HUES64 (cell line): ENCODE data around the gene C18orf32.
"Not testable (repeated sequence)": the region's sequence is repeated elsewhere in the genome, so short reads cannot be mapped to it uniquely, and the experiment has no call there.

Source experiments
- H3K27ac ChIP-seq: 2 replicates; pipeline ENCODE4 v1.7.0; 2013; ENCODE audit warnings: low read depth, low read length, inconsistent platforms
- H3K27me3 ChIP-seq: 2 replicates; pipeline ENCODE4 v1.6.1; 2013; ENCODE audit warnings: mild to moderate bottlenecking, low read length; ENCODE audit not compliant: insufficient read depth
- H3K36me3 ChIP-seq: 2 replicates; pipeline ENCODE4 v1.6.1; 2013; ENCODE audit warnings: mild to moderate bottlenecking, low read length; ENCODE audit not compliant: insufficient read depth
- H3K4me1 ChIP-seq: 2 replicates; pipeline ENCODE4 v1.6.1; 2013; ENCODE audit warnings: mild to moderate bottlenecking, low read length, moderate library complexity; ENCODE audit not compliant: insufficient read depth
- H3K4me3 ChIP-seq: 2 replicates; pipeline ENCODE4 v1.5.1; 2013; ENCODE audit warnings: mild to moderate bottlenecking, low read length, moderate library complexity
- H3K9ac ChIP-seq: 2 replicates; pipeline ENCODE4 v1.6.1; 2013; ENCODE audit warnings: mild to moderate bottlenecking, low read depth, low read length
- H3K9me3 ChIP-seq: 2 replicates; pipeline ENCODE4 v1.6.1; 2013; ENCODE audit warnings: low read depth, low read length; ENCODE audit not compliant: insufficient read depth
- WGBS: fragments of 150-250, 120-280 bp; methylation state at CpG from one replicate; pipeline ENCODE4 v1.1.7; 2013; ENCODE audit warnings: missing lambda C conversion rate; 5-methylcytosine and 5-hydroxymethylcytosine counted together

C18orf32 gene

DNA sequence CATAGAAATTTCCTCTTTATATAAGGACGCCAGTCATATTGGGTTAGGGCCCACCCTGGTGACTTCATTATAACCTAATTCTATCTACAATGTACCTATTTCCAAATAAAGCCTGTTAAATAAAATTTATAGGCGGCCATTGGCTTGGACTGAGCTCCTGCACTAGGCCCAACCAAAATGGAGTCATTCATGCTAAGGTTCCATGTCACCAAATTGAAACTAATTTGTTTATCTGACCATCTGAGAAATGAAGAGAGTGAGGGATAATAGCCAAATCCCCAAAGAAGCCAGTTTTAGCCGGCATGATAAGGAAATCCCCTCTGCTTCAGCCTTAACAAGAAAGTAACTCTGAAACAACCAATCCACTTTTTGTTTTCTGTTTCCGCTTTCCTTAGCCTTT is 19.4 kb downstream of the C18orf32 start:
- peaks cover 13% of the 10 kb centered on the region for H3K4me1 ChIP-seq
- no peak overlapping the region for H3K9ac ChIP-seq
- no peak overlapping the region for H3K4me3 ChIP-seq
- no peaks in the 10 kb centered on the region for H3K9me3 ChIP-seq
- WGBS: 95% methylated on average over 4 of the region's 4 CpGs
- no peaks in the 10 kb centered on the region for H3K27me3 ChIP-seq
- H3K27ac ChIP-seq: no peak overlapping the region
- no peaks in the 10 kb centered on the region for H3K36me3 ChIP-seq

DNA sequence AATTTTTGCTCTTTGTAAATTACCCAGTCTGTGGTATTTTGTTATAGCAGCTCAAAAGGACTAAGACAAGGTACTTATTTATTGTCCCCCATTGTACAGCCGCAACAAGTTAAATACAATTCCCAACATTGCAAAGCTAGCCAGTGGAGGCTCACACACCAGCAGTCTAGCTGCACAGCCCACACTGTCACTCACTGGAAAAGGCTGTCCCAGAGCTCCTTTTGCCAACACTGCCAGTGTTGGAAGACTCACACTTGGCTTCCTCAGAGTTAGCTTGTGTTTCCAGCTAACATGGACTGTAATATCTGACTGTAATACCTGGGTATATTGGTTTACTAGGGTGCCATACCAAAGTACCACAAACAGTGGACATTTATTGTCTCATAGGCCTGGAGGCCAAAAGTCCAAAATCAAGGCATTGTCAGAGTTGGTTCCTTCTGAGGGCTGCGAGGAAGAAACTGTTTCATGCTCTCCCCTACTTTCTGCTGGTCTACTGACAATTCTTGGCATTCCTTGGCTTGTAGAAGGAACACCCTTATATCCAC is 19.9 kb downstream of the C18orf32 start:
- 97% methylated on average over 2 of the region's 2 CpGs for WGBS
- no peak overlapping the region for H3K9ac ChIP-seq
- H3K9me3 ChIP-seq: no peaks in the 10 kb centered on the region
- no peaks in the 10 kb centered on the region for H3K36me3 ChIP-seq
- H3K4me1 ChIP-seq: peaks cover 13% of the 10 kb centered on the region
- no peak overlapping the region for H3K27ac ChIP-seq
- no peak overlapping the region for H3K4me3 ChIP-seq
- H3K27me3 ChIP-seq: no peaks in the 10 kb centered on the region

- Histone ChIP-seq H3K9me3 (no peaks in the 10 kb centered on the region), H3K9ac (no peak overlapping the region), H3K4me3 (peak overlapping the region; percentile 14; the same call in 1 of the 2 replicates), H3K36me3 (no peaks in the 10 kb centered on the region), H3K27me3 (peaks cover 6% of the 10 kb centered on the region; the same call in 1 of the 2 replicates), H3K4me1 (peaks cover 13% of the 10 kb centered on the region), H3K27ac (peak overlapping the region; percentile 71; the same call in 1 of the 2 replicates)
- 36% methylated on average over 8 of the region's 8 CpGs for WGBS
These were observed 22.1 kb downstream of the C18orf32 start for GRCh38 chr18:49464718-49465598.

GRCh38 chr18:49461602-49461977 is 25.4 kb downstream of the C18orf32 start:
- Histone ChIP-seq H3K27ac (no peak overlapping the region), H3K4me1 (peaks cover 13% of the 10 kb centered on the region)

GRCh38 chr18:49460976-49461601 is 25.9 kb downstream of the C18orf32 start:
- no peaks in the 10 kb centered on the region for H3K9me3 ChIP-seq
- peak overlapping the region; percentile 82 for H3K9ac ChIP-seq
- peak overlapping the region; percentile 94 for H3K4me3 ChIP-seq
- H3K27ac ChIP-seq: no peak overlapping the region
- H3K36me3 ChIP-seq: no peaks in the 10 kb centered on the region
- WGBS: 72% methylated on average over 19 of the region's 19 CpGs
- H3K4me1 ChIP-seq: peaks cover 13% of the 10 kb centered on the region
- H3K27me3 ChIP-seq: peaks cover 6% of the 10 kb centered on the region; the same call in 1 of the 2 replicates

More at GRCh38 chr18:49461602-49461977, 25.4 kb downstream of the C18orf32 start:
- WGBS: 91% methylated on average over 2 of the region's 4 CpGs
- Histone ChIP-seq H3K9ac (no peak overlapping the region), H3K9me3 (no peaks in the 10 kb centered on the region), H3K36me3 (no peaks in the 10 kb centered on the region), H3K27me3 (peaks cover 6% of the 10 kb centered on the region; the same call in 1 of the 2 replicates), H3K4me3 (no peak overlapping the region)

GRCh38 chr18:49459404-49460171 is 27.4 kb downstream of the C18orf32 start:
- H3K27ac ChIP-seq: no peak overlapping the region

GRCh38 chr18:49457616-49458015 is 29.4 kb downstream of the C18orf32 start:
- H3K4me3 ChIP-seq: no peak overlapping the region
- H3K36me3 ChIP-seq: no peaks in the 10 kb centered on the region
- H3K4me1 ChIP-seq: no peaks in the 10 kb centered on the region
- 91% methylated on average over 3 of the region's 4 CpGs for WGBS
- H3K9me3 ChIP-seq: no peaks in the 10 kb centered on the region
- H3K9ac ChIP-seq: no peak overlapping the region
- H3K27me3 ChIP-seq: peaks cover 6% of the 10 kb centered on the region; the same call in 1 of the 2 replicates
- no peak overlapping the region for H3K27ac ChIP-seq

More at GRCh38 chr18:49459404-49460171, 27.4 kb downstream of the C18orf32 start:
- Histone ChIP-seq H3K4me3 (peak overlapping the region; percentile 94), H3K9ac (peak overlapping the region; percentile 82), H3K4me1 (peaks cover 4% of the 10 kb centered on the region; the same call in 1 of the 2 replicates), H3K36me3 (no peaks in the 10 kb centered on the region), H3K9me3 (no peaks in the 10 kb centered on the region), H3K27me3 (peaks cover 6% of the 10 kb centered on the region; the same call in 1 of the 2 replicates)
- 38% methylated on average over 15 of the region's 16 CpGs for WGBS

DNA sequence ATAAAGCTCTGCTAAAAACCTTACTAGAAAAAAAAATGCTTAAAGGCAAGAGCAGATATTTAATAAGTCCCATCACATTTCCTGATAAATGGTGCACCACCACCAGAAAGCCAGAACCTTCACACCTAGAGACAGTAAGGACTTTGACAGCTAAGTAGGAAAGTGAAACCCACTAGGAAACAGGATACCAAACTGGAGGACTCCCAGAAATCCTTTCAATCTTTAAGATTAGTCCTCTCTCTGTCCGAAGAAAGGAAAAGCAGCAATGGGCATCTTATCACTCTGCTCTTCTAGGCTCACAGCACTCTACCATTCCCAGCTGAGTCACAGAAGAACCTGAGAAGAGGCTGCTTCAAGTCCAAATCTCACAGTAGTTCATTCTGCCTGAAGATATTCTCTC is 30.2 kb downstream of the C18orf32 start:
- Histone ChIP-seq H3K4me3 (no peak overlapping the region), H3K27ac (no peak overlapping the region), H3K4me1 (no peaks in the 10 kb centered on the region), H3K9ac (no peak overlapping the region), H3K9me3 (0 out of 2 replicates have a peak, but pooled peaks cover 1% of the 10 kb centered on the region), H3K27me3 (peaks cover 6% of the 10 kb centered on the region; the same call in 1 of the 2 replicates), H3K36me3 (no peaks in the 10 kb centered on the region)
- 84% methylated on average over 1 of the region's 1 CpG for WGBS

DNA sequence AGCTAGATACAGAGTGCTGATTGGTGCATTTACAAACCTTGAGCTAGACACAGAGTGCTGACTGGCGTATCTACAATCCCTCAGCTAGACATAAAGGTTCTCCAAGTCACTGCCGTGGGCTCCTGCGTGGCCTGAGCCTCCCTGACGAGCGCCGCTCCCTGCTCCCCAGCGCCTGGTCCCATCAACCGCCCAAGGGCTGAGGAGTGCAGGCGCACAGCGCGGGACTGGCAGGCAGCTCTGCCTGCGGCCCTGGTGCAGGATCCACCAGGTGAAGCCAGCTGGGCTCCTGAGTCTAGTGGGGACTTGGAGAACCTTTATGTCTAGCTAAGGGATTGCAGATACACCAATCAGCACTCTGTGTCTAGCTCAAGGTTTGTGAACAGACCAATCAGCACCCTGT is 34.5 kb downstream of the C18orf32 start:
- H3K4me1 ChIP-seq, H3K4me3 ChIP-seq, H3K27ac ChIP-seq, H3K9ac ChIP-seq, H3K27me3 ChIP-seq, H3K36me3 ChIP-seq: not testable (repeated sequence)
- peaks cover 37% of the 10 kb centered on the region for H3K9me3 ChIP-seq
- WGBS: 96% methylated on average over 12 of the region's 12 CpGs

GRCh38 chr18:49447810-49448745 is 39.0 kb downstream of the C18orf32 start:
- Histone ChIP-seq H3K9me3 (peaks cover 37% of the 10 kb centered on the region), H3K4me3 (no peak overlapping the region), H3K9ac (no peak overlapping the region), H3K4me1 (no peaks in the 10 kb centered on the region), H3K27ac (no peak overlapping the region), H3K36me3 (no peaks in the 10 kb centered on the region; the same call in 1 of the 2 replicates), H3K27me3 (no peaks in the 10 kb centered on the region)
- 52% methylated on average over 3 of the region's 3 CpGs for WGBS
